ENCODE measurements around the gene C4orf50.

C4orf50 gene

GRCh38 chr4:6018331-6018730, at the start of gene C4orf50:
Gene C4orf50 (minus strand): TSS chr4:6018431.
- no peak for DNase-seq (ENCODE audit: low read depth in 3 of 3)

DNA sequence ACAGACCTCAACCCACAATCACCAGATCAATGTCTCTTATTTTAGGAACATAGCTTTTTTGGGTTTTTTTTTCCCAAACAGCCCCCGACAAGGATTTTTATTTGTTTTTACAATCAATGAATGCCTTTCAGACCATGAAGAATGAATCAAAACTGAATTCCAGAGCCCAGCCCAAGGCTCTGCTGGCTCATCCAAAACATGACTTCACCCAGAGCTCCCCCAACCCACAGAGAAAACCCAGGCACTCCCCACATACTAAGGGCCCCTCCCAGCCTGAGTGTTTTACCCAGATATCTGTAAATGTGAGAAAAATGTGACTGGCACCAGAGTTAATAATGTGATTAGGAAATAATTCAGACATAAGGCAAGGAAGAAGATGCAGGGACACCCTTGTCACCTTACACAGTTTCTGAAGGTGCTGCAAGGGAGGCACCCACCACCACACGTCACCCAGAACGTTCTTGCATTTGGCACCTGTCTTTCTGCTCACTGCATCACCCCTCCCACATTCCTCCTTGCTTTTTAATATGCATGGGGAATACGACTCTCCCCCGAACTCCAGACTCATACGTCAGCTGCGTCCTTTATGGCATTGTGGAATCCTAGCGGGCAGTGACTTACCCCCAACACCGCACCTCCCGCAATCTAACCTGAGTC, 47.8 kb upstream of the C4orf50 start:
- no peak for DNase-seq (ENCODE audit: low read depth in 3 of 3)

GRCh38 chr4:6065166-6065565, 46.9 kb upstream of the C4orf50 start:
- DNase-seq (ENCODE audit: low read depth in 3 of 3) = no peak

GRCh38 chr4:6064383-6064782, 46.2 kb upstream of the C4orf50 start:
- no peak for DNase-seq (ENCODE audit: low read depth in 3 of 3)

DNA sequence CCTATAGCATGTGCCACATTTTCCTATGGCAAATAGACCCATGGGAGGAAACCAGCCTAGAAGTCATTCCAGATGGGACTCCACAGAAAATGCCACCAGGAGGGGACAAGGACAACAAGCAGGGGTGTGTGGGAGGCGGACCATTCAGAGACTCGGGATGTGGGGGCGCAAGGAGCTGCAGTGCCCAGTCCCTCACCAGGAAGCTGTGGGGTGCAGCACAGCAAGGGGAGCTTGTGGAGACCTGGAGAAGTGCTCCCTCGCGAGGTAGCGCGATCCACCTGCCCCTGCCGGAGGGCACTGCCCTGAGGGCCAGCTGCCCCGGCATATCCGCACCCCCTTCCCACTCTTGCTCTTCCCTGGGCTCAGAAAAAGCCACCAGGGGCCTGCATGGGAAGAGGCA, 45.5 kb upstream of the C4orf50 start:
- no peak for DNase-seq (ENCODE audit: low read depth in 3 of 3)

GRCh38 chr4:6062133-6062532, 43.9 kb upstream of the C4orf50 start:
- DNase-seq (ENCODE audit: low read depth in 3 of 3) = no peak

- DNase-seq (ENCODE audit: low read depth in 3 of 3) = no peak
These were observed 41.2 kb upstream of the C4orf50 start for GRCh38 chr4:6059375-6059805.

DNA sequence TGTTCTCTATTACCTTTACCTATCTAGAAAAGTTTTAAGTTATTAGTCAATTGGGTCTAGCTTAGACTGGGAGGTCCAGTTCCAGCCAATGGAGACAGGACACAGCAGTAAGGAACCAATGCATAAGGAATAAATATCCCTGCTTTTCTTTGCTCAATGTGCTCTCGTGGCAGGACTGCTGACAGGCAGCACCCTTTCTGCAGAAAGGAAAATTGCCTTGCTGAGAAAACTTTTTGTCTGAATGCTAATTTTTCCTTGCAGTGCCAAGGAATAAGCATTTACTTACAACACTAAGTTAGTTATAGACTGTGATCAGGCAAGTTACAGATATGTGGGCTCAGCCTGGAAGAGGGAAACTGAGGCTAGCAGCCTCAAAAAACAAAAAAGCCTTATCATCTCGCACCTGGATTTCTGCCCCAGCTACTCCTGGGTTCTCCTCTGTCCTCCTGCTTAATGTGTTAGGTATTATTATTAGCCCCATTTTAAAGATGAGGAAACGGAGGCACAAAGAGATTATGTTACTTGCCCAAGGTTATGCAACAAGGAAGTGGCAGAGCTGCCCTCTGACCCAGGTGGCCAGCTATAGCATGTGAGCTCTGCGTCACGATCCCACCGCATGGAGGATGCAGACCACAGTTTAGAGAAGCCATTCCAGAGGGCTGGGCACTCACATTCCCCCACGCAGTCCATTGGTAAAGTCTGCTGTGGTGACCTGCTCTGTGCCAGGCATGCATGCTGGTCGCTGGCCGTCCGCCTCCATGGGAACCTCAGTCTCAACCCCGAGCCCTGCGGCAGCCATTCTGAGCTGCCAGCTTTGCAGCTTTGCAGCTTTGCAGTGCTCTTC, 40.5 kb upstream of the C4orf50 start:
- DNase-seq (ENCODE audit: low read depth in 3 of 3) = no peak

DNA sequence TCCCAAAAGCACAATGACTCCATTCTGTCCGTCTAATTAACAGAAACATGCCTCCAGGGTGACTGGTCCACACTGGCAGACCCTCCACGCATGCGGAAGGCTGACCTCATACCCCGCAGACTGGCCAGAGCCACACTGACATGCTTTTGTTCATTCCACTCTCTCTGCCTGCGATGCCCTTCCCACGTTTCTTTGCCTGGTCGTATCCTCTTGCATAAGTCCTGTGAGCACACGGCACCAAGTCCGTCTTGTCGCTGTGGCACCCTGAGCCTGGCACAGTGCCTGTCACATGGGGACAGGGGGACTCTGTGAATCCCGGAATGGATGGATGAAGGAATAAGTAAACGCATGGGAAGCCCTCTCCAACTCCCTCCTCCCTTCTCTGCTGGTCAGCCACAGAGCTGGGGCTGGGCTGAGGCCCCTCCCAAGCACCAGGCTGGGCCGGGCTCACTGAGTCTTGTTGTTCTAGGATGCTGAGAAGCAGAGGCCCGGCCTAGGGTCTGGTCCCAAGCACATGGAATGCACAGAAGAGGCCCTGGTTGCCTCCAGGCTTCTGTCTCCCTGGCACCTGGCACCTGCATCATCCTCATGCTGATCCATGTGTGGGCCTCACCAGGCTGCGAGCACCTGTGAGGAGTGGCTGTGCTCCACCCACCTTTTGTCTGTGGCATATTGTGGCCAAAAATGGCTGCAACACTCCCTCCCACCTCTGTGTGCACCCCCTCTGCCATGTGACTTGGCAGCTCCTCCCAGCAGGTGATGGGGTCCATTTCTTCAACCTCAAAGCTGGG, 38.9 kb upstream of the C4orf50 start:
- DNase-seq (ENCODE audit: low read depth in 3 of 3) = no peak

DNA sequence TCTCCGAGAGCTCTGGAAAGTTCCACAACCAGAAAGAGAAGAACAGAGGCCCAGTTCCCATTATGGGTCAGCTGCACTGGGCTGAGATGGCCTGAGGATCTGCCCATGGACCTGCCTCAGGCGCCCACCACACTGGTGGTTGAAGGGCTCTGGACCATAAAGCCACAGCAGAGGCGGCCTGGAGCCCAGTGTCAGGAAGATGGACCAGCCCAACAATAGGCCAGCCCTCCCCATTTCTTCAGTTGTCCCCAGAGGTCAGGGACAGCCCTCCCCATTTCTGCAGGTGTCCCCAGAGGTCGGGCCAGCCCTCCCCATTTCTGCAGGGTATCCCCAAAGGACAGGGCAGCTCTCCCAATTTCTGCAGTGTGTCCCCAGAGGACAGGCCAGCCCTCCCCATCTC, 37.2 kb upstream of the C4orf50 start:
- no peak for DNase-seq (ENCODE audit: low read depth in 3 of 3)

- no peak for DNase-seq (ENCODE audit: low read depth in 3 of 3)
These were observed 36.8 kb upstream of the C4orf50 start for GRCh38 chr4:6055030-6055429.

DNA sequence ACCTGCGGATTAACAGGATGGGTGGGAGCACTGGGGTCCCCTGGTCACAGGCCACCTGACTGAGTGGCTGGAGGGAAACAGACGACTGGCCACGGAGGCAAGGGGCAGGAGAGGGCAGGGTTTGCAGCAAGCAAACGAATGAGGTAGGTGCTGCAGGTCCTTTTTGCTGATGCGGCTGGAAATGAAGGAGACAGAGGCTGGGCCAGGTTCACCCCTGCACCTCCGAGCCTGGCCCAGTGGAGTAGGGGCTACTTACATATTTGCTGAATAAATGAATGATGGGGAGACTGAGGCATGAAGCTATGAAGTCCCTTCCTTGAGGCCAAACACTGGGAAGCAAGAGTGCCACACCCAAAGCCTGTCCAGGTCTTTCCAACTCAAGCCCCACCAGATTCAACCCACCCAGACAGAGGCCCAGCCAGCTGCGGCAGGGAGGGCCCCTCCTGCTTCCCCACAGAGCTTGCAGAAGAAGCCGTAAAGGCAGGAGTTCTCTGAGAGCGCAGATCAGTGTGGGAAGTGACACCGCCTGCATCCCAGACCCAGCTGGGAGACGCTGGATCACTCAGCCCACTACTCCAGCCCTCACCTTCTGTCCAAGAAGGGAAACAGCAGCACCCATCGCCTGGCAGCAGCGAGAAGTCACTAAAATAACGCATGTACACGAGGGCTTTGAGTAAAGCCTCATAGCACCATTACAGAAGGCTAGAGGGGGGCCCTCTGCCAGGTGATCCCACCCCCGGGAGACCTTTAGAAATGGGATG, 36.1 kb upstream of the C4orf50 start:
- DNase-seq (ENCODE audit: low read depth in 3 of 3) = no peak

DNA sequence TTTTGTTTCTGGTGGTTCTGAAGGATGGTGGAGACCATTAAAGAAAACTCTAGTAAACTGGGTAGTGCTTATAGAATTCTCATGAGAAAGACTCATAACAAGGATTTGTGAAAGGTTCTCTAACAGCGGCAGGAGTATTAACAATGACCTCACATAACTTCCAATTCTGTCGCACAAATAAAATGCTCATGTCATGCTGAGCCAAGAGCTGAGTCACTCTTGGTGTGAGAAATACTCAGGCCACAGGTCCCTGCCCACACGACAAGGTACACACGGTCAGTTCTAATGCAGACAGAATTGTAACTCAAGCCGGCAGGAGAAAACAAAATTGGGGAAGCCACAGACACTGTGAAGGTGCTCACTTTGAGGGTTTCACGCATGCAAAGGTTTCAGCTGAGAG, 34.4 kb upstream of the C4orf50 start:
- no peak for DNase-seq (ENCODE audit: low read depth in 3 of 3)

DNA sequence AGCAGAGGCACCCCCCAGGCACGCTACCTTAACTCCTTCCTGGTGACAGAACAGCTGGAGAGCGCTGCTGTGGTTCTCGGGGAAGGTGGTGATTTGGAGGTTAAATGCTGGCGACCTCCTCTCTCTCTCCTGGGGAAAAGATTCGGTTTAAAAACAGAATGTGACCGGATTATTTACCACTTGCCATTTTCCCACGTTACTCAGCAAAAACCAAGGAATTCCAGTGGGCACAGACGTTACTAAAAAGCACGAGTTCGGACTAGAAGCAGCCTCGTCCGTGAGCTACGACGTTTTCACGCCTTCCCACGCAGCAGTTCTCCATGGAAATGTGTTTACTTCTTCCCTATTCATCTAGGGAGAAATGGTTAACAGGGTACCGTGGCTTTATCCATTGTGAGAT, 32.3 kb upstream of the C4orf50 start:
- DNase-seq (ENCODE audit: low read depth in 3 of 3) = no peak

GRCh38 chr4:6049985-6050384, 31.8 kb upstream of the C4orf50 start:
- no peak for DNase-seq (ENCODE audit: low read depth in 3 of 3)

- DNase-seq (ENCODE audit: low read depth in 3 of 3) = no peak
These were observed 31.0 kb upstream of the C4orf50 start for GRCh38 chr4:6049278-6049677.

- DNase-seq (ENCODE audit: low read depth in 3 of 3) = no peak
These were observed 30.3 kb upstream of the C4orf50 start for GRCh38 chr4:6048537-6048936.

- no peak for DNase-seq (ENCODE audit: low read depth in 3 of 3)
These were observed 29.0 kb upstream of the C4orf50 start for GRCh38 chr4:6047130-6047673.

- no peak for DNase-seq (ENCODE audit: low read depth in 3 of 3)
These were observed 28.4 kb upstream of the C4orf50 start for GRCh38 chr4:6046526-6047129.

DNA sequence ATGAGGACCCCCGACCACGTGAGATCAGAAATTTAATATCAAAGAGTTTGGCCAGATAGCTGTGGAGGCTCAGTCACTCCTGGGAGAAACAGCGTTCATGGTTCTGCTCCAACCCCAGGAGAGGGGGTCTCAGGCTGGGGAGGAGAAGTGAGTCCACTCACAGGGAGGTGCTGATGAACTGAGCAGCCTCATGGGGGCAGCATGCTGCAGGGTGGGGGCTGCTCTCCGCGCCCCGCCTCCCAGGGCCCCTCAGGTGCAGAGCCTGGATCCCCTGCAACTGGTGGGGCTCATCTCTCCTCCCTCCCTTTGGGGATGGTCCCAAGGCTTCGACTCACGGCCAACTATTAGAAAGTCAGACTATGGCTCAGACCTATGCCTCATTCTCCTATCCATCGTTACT, 26.6 kb upstream of the C4orf50 start:
- no peak for DNase-seq (ENCODE audit: low read depth in 3 of 3)

DNA sequence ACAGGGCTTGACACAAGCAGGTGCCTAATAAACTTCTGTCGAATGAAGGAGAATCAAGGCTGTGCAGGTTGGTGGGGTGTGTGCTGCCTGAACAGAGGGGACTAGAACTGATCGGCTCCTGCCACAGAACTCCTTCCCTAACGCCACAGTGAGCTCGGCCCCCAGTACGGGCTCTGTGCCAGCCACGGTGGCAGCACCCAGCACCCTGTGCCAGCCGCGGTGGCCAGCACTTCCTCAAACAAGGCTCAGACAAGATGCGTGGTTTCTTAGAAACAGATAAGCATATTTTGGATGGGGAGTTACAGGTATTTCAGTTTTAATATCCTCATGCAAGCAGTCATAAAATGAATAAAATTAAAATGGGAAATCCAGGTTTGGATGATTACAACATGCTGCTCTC, 26.0 kb upstream of the C4orf50 start:
- no peak for DNase-seq (ENCODE audit: low read depth in 3 of 3)

Data from stimulated activated CD4-positive, alpha-beta T cell treated with anti-CD3 and anti-CD28 coated beads, TNF-alpha, amount 100 ng/mL, for 24 hours (primary cell).